UCSD-AML1 (cell line): ENCODE results near the gene VENTX.
"Not testable (repeated sequence)": the region's sequence is repeated elsewhere in the genome, so short reads cannot be mapped to it uniquely, and the experiment has no call there.

Experiments used
- DNase-seq: peaks from one replicate; lab custom pipeline; 2025; ENCODE audit not compliant: unreplicated experiment; lab: John Stamatoyannopoulos, UW

The VENTX gene

GRCh38 chr10:133253361-133253955 lies 15.8 kb downstream of the VENTX start:
- DNase-seq, result no peak

DNA sequence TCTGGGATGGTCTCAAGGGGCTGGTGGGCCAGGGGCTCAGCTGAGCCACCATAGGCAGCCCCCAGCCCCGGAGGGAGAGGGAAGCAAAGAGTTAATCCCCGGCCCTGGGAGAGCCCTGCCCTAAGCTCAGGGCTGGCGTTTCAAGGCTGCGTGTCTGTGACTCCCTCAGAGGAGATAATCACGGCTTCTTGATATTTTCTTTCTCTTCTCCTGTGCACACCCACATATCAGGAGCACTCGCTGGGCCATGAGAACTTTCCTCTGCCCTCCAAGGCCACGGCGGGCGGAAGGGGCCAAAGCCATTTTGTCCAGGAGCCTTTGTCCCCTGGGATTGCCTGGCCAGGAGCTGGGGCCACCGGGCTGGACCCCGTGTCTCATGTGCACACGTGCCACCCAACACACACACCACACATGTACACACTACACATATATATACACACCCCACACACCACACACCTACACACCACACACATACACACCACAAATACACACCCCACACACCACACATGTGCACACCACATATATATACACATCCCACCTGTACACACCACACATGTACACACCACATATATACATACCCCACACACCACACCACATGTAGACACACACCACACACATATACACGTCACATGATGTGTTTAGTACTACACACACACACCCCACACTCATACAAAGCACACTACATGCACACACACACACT lies 16.9 kb downstream of the VENTX start:
- no peak for DNase-seq

DNA sequence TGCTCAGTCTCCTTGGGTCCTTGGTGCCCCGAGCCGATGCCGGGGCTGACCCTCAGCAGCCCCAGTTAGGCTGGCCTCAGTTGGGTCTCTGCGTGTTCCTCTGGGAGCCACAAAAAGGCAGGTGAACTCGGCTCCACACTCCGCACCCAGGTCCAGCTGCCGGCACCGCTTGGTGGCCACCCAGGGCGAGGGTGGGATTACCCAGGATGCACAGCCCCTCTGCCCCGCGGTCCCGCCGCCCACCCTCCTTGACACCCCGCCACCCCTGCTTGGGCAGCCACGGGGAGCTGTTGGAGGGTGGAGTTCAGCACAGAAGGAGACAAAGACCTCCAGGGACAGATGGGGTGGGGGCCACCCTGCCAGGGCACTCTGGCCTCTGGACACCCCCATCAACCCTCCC lies 17.7 kb downstream of the VENTX start:
- no peak for DNase-seq

DNA sequence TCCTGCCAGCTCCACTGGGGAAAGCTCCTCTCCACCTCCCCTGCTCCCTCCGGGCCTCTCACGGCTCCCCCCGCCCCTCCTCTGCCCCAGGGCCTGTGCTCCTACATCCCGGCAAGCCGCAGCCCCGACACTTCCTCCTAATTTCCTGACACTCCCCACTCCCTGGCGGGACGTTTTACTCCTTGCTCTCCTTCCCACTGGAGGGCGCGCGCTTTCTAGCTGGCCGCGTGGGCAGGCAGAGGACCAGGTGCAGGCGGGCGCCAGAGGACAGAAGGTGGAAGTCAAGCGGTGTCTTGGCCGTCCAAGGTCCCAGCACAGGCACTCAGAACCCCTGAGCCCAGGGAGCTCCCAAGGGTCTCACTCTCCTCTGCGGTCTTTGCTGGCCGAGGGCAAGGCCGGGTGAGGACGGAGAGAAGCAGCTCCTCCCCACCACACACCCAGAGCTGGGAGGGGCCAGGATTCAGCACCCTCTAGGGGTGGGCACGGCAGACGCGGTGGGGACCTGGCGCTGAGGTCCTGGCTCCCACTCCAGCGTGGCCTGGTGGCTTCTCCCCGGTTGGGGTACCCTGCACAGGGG lies 19.9 kb downstream of the VENTX start:
- DNase-seq, result peak; percentile 83

- DNase-seq, result peak; percentile 50
Observed at GRCh38 chr10:133258066-133258817, 20.6 kb downstream of the VENTX start.

DNA sequence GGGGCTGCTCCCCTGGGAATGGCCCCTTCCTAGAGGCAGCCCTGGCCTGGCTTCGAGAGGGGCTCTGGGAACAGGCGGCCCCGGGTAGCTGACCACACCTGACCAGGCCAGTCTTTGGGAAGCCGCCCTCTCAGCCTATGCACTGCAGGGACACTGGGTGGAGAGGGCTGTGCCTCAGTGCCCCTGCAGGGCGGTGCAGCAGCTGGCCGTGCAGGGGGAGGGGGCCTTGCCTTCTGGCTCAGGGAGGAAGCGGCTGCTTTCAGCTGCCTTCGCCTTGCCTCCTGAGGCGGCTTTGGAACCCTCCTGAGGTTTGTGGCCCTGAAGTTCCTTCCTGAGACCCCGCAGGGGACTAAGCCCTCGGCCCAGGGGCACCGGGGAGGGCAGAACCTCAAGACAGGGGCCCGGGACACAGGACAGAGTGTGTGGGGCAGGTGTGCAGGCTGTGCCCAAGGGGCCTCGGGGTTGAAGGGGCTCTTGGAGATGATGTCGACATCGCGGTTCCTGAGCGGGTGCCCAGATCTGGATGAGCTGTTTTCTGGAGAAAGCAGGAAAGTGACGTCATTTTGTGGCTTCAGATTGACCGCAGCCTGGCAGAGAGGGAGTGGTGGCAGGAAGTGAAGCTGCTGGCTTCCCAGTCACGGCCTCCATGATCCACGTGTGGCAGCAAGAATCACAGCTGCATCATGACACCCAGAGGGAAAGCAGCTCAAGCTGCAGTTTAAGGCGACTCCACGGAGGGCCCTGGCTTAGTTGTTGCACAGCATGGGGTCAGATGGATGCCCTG lies 21.4 kb downstream of the VENTX start:
- DNase-seq, result peak; percentile 92

GRCh38 chr10:133259602-133259989 lies 21.9 kb downstream of the VENTX start:
- DNase-seq, result no peak

DNA sequence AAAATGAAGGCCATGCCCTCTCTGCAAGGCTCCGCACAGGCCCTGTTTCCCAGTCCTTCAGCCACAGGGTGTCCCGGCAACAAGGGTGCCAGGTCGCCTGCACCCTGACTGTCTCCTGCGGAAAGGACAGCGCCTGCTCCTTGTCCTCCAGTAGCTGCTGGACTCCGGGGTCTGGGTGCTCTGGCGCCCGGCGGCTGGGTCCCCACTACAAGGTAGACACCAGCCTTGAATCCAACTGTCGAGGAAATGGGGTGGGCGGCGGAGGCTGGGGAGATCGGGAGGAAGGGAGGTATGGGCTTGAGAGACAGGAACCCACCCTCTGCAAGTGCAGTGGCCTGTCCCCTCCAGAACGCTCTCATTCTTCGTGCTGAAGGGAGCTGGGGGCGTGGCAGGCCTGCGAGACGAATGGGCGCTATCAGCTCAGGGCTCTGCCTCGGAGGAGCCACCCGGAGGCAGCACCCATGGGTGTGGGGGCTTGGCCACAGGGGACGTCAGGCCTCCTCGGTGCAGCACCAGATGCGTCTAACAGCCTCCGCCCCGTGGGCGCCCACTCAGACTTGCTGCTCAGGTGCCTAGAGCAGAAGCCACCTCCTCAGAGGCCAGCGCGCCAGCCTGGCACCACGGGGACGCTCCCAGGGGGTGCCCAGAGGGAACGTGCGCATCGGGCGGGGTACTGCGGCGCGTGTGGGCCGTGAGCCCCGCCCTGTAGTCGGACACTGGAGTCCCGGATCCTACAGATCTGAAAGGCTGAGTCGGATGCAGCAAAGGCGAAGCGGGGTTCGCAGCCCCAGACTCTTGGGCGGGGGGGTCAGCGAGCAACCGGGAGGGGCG lies 23.5 kb downstream of the VENTX start:
- DNase-seq, result peak; percentile 45

DNA sequence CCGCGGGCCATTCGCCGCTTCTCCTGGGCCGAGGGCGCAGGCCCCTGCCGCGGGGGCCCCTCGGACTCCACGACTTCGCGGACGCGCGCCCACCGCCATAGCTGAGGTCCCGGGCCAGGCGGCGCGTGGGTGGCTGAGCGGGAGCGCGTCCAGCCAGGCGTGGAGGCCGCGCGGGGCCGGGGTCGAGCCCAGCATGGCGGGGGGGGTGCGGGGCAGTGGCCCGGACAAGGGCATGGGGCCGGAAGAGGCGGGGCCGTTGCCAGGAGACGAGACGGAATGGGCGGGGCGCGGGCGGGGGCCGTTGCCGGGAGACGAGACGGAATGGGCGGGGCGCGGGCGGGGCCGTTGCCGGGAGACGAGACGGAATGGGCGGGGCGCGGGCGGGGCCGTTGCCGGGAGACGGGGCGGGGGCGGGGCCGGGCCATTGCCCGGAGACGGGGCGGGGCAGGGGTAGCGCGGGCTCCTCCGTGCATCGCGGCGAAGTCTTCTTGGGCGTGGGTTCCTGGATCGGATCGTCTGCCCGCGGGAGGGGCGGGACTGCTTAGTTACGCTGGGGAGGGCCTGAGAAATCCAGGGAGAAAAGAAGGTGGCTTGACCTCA lies 24.2 kb downstream of the VENTX start:
- DNase-seq, result peak; percentile 72

GRCh38 chr10:133262696-133263095 lies 25.0 kb downstream of the VENTX start:
- no peak for DNase-seq

GRCh38 chr10:133263674-133264073 lies 26.0 kb downstream of the VENTX start:
- no peak for DNase-seq

DNA sequence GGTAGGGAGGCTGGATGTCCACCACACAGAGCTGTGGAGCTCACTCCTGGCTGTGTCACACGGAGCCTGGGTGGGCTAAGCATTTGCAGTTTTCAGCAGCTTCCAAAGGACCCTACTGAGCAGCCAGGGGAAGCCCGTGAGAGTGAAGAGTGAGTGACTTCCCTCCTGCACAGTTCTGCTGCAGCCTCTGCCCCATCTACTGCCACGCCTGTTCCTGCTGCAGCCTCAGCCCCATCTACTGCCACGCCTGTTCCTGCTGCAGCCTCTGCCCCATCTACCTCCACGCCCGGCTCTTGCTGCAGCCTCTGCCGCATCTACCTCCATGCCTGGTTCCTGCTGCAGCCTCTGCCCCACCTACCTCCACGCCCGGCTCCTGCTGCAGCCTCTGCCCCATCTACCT lies 26.8 kb downstream of the VENTX start:
- DNase-seq, result no peak

DNA sequence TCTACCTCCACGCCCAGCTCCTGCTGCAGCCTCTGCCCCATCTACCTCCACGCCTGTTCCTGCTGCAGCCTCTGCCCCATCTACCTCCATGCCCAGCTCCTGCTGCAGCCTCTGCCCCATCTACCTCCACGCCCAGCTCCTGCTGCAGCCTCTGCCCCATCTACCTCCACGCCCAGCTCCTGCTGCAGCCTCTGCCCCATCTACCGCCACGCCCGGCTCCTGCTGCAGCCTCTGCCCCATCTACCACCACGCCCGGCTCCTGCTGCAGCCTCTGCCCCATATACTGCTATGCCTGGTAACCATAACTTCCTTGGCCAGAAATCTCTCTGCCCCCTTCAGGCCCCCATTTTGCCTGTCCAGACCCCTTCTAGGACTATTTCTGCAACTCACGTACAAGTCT lies 27.4 kb downstream of the VENTX start:
- not testable (repeated sequence) for DNase-seq

GRCh38 chr10:133266056-133266795 lies 28.6 kb downstream of the VENTX start:
- no peak for DNase-seq

- DNase-seq, result no peak
Observed at GRCh38 chr10:133267293-133267692, 29.6 kb downstream of the VENTX start.

GRCh38 chr10:133267829-133268228 lies 30.2 kb downstream of the VENTX start:
- no peak for DNase-seq

DNA sequence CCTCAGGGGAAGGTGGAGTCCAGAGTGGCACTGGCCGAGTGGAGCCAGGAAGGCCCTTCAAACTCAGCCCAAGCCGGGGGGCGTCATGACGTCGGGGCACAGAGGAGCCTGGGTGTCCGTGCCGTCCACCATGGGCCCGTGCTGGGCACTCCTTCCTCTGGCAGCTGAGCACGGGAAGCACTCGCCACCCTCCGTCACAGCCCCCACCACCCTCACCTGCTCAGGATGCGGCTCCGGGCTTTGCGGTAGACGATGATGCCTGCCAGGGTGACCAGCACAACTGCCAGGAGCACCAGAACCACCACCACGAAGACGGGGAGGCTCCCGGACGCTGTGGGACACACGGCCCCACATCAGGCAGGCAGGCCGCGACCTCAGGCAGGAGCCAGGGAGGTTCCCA lies 30.9 kb downstream of the VENTX start:
- no peak for DNase-seq

GRCh38 chr10:133269367-133269766 lies 31.7 kb downstream of the VENTX start:
- DNase-seq, result no peak

- no peak for DNase-seq
Observed at GRCh38 chr10:133270204-133270603, 32.5 kb downstream of the VENTX start.
